Right atrium auricular region (tissue), 2 donors: ENCODE results near the gene EXT2. TPM values are rescaled to one million over a fixed set of nuclear protein-coding genes. Genes with fewer than 3 reads are reported as not detected.

Source experiments
- DNase-seq: peaks from one replicate; pipeline ENCODE4 v3.0.0-alpha.2; 2019; ENCODE audit warnings: low spot score
- H3K27ac ChIP-seq, 2 donors: fragments of 200-600 bp; sonication (generic); 1 replicate in 1 of 2; 2 replicates in 1 of 2; pipeline ENCODE4 v1.5.1; 2016 to 2019
- H3K27me3 ChIP-seq, 2 donors: fragments of 200-600 bp; sonication (generic); one replicate each; pipeline versions ENCODE4 v1.5.1 to v1.6.0; 2017 to 2019
- H3K36me3 ChIP-seq: fragments of 200-600 bp; sonication (generic); one replicate; pipeline ENCODE4 v1.5.1; 2016
- H3K4me1 ChIP-seq, 2 donors: fragments of 200-600 bp; sonication (generic); one replicate each; pipeline versions ENCODE4 v1.5.1 to v1.6.0; 2017 to 2019
- H3K4me3 ChIP-seq, 2 donors: fragments of 200-600 bp; sonication (generic); 1 replicate in 1 of 2; 2 replicates in 1 of 2; pipeline ENCODE4 v1.5.1; 2017 to 2019; ENCODE audit warnings: mild to moderate bottlenecking in 1 of 2, moderate library complexity in 1 of 2
- H3K9me3 ChIP-seq, 2 donors: fragments of 200-600 bp; sonication (generic); one replicate each; pipeline ENCODE4 v1.5.1; 2019
- CTCF ChIP-seq, 2 donors: fragments of 200-600 bp; sonication (generic); IDR thresholded peaks; one replicate each; pipeline ENCODE4 v1.5.1; 2019; ENCODE audit warnings: antibody characterized with exemption in 2 of 2
- total RNA-seq, 2 donors: library from RNA; depleted of rRNA; stranded (reverse); fragments of >200 nt; gene quantifications; one replicate each; pipeline ENCODE4 v1.1.0, GENCODE V29; 2016

The EXT2 gene
- total RNA-seq, 2 donors from 2014 or later: 37.2 to 45.2 TPM

GRCh38 chr11:44051171-44051570 is 44.3 kb upstream of the EXT2 start:
- no peaks in the 10 kb centered on the region for H3K36me3 ChIP-seq
- no peaks in the 10 kb centered on the region for H3K9me3 ChIP-seq
- no peak for TF ChIP-seq CTCF (IDR thresholded peaks at IDR 0.05)
- DNase-seq: no peak
- no peaks in the 10 kb centered on the region for H3K27me3 ChIP-seq
- no peak overlapping the region for H3K27ac ChIP-seq
- H3K4me1 ChIP-seq: peaks cover 0 to 4% of the 10 kb centered on the region in 2 donors
- H3K4me3 ChIP-seq: no peak overlapping the region

GRCh38 chr11:44057340-44057739 is 38.1 kb upstream of the EXT2 start:
- Histone ChIP-seq H3K27ac (no peak overlapping the region), H3K9me3 (no peaks in the 10 kb centered on the region), H3K4me1 (no peaks in the 10 kb centered on the region), H3K27me3 (no peaks in the 10 kb centered on the region), H3K36me3 (no peaks in the 10 kb centered on the region), H3K4me3 (no peak overlapping the region)
- TF ChIP-seq CTCF (IDR thresholded peaks at IDR 0.05): no peak
- no peak for DNase-seq

GRCh38 chr11:44058275-44058674 is 37.2 kb upstream of the EXT2 start:
- no peaks in the 10 kb centered on the region for H3K27me3 ChIP-seq
- DNase-seq: no peak
- H3K36me3 ChIP-seq: no peaks in the 10 kb centered on the region
- no peaks in the 10 kb centered on the region for H3K4me1 ChIP-seq
- H3K9me3 ChIP-seq: no peaks in the 10 kb centered on the region
- no peak overlapping the region for H3K4me3 ChIP-seq
- TF ChIP-seq CTCF (IDR thresholded peaks at IDR 0.05): no peak
- no peak overlapping the region for H3K27ac ChIP-seq

- H3K9me3 ChIP-seq: no peaks in the 10 kb centered on the region
- H3K27me3 ChIP-seq: no peaks in the 10 kb centered on the region
- TF ChIP-seq CTCF (IDR thresholded peaks at IDR 0.05): no peak
- H3K4me3 ChIP-seq: no peak overlapping the region
- H3K36me3 ChIP-seq: no peaks in the 10 kb centered on the region
- H3K27ac ChIP-seq: peak overlapping the region; percentile 89 to 91
- DNase-seq: no peak
- H3K4me1 ChIP-seq: peaks cover 0 to 9% of the 10 kb centered on the region in 2 donors
Observed at GRCh38 chr11:44065161-44065661, 30.3 kb upstream of the EXT2 start.

- peak within 1 kb of the TSS; percentile 66 to 76 for H3K4me3 ChIP-seq
- H3K27ac ChIP-seq: peak within 1 kb of the TSS; percentile 89 to 91
- peaks cover 0 to 9% of the 10 kb centered on the region in 2 donors for H3K4me1 ChIP-seq
- DNase-seq: peak; percentile 97
- no peaks in the 10 kb centered on the region for H3K36me3 ChIP-seq
- peak; percentile 82 to 95 for TF ChIP-seq CTCF (IDR thresholded peaks at IDR 0.05)
- H3K9me3 ChIP-seq: no peaks in the 10 kb centered on the region
- no peaks in the 10 kb centered on the region for H3K27me3 ChIP-seq
Observed at GRCh38 chr11:44065841-44066731, 29.4 kb upstream of the EXT2 start, which contains the start of gene ACCS. Gene ACCS, plus strand, starts transcription at chr11:44066270. Its CDS starts 1,358 bp downstream, at chr11:44067628.
